ENCODE measurements around the gene CAMSAP1. TPM values are rescaled to one million over a fixed set of nuclear protein-coding genes. Genes with fewer than 3 reads are reported as not detected.

The CAMSAP1 gene
- total and polyA plus RNA-seq, 2 donors: 9.9 to 28.5 TPM

- Histone ChIP-seq H3K4me1 (ENCODE audit: control insufficient read depth in 2 of 2, insufficient read depth in 2 of 2, low read length in 2 of 2) (no peaks in the 10 kb centered on the region), H3K27me3 (ENCODE audit: control insufficient read depth in 2 of 2, insufficient read depth in 1 of 2, low read length in 1 of 2) (peaks cover 0 to 2% of the 10 kb centered on the region in 2 donors), H3K36me3 (ENCODE audit: control insufficient read depth in 2 of 2, insufficient read depth in 2 of 2, low read length in 1 of 2) (no peaks in the 10 kb centered on the region), H3K4me3 (ENCODE audit: low read length in 2 of 2) (no peak overlapping the region), H3K9me3 (ENCODE audit: control insufficient read depth in 2 of 2, insufficient read depth in 1 of 2, low read length in 1 of 2) (no peaks in the 10 kb centered on the region), H3K27ac (ENCODE audit: low read depth in 1 of 2, low read length in 1 of 2) (no peak overlapping the region)
- WGBS: 91% methylated on average over 22 of the region's 22 CpGs
- no peak for DNase-seq (ENCODE audit: low read depth in 6 of 9, low spot score in 9 of 9)
These were observed 122.3 kb downstream of the CAMSAP1 start for GRCh38 chr9:135785013-135785575.

- DNase-seq (ENCODE audit: low read depth in 6 of 9, low spot score in 9 of 9): no peak
- Histone ChIP-seq H3K27me3 (ENCODE audit: control insufficient read depth in 2 of 2, insufficient read depth in 1 of 2, low read length in 1 of 2) (peaks cover 0 to 2% of the 10 kb centered on the region in 2 donors), H3K4me3 (ENCODE audit: low read length in 2 of 2) (no peak overlapping the region), H3K4me1 (ENCODE audit: control insufficient read depth in 2 of 2, insufficient read depth in 2 of 2, low read length in 2 of 2) (no peaks in the 10 kb centered on the region), H3K9me3 (ENCODE audit: control insufficient read depth in 2 of 2, insufficient read depth in 1 of 2, low read length in 1 of 2) (no peaks in the 10 kb centered on the region), H3K27ac (ENCODE audit: low read depth in 1 of 2, low read length in 1 of 2) (no peak overlapping the region), H3K36me3 (ENCODE audit: control insufficient read depth in 2 of 2, insufficient read depth in 2 of 2, low read length in 1 of 2) (no peaks in the 10 kb centered on the region)
- 91% methylated on average over 30 of the region's 30 CpGs for WGBS
These were observed 123.7 kb downstream of the CAMSAP1 start for GRCh38 chr9:135783540-135784245.

GRCh38 chr9:135782946-135783345 is 124.4 kb downstream of the CAMSAP1 start:
- Histone ChIP-seq H3K4me1 (ENCODE audit: control insufficient read depth in 2 of 2, insufficient read depth in 2 of 2, low read length in 2 of 2) (no peaks in the 10 kb centered on the region), H3K27me3 (ENCODE audit: control insufficient read depth in 2 of 2, insufficient read depth in 1 of 2, low read length in 1 of 2) (peaks cover 0 to 2% of the 10 kb centered on the region in 2 donors), H3K36me3 (ENCODE audit: control insufficient read depth in 2 of 2, insufficient read depth in 2 of 2, low read length in 1 of 2) (no peaks in the 10 kb centered on the region), H3K27ac (ENCODE audit: low read depth in 1 of 2, low read length in 1 of 2) (no peak overlapping the region), H3K4me3 (ENCODE audit: low read length in 2 of 2) (no peak overlapping the region), H3K9me3 (ENCODE audit: control insufficient read depth in 2 of 2, insufficient read depth in 1 of 2, low read length in 1 of 2) (no peaks in the 10 kb centered on the region)
- DNase-seq (ENCODE audit: low read depth in 6 of 9, low spot score in 9 of 9): no peak
- 94% methylated on average over 24 of the region's 24 CpGs for WGBS

- Histone ChIP-seq H3K9me3 (ENCODE audit: control insufficient read depth in 2 of 2, insufficient read depth in 1 of 2, low read length in 1 of 2) (no peaks in the 10 kb centered on the region), H3K4me3 (ENCODE audit: low read length in 2 of 2) (no peak overlapping the region), H3K36me3 (ENCODE audit: control insufficient read depth in 2 of 2, insufficient read depth in 2 of 2, low read length in 1 of 2) (no peaks in the 10 kb centered on the region), H3K4me1 (ENCODE audit: control insufficient read depth in 2 of 2, insufficient read depth in 2 of 2, low read length in 2 of 2) (no peaks in the 10 kb centered on the region), H3K27me3 (ENCODE audit: control insufficient read depth in 2 of 2, insufficient read depth in 1 of 2, low read length in 1 of 2) (peaks cover 0 to 2% of the 10 kb centered on the region in 2 donors), H3K27ac (ENCODE audit: low read depth in 1 of 2, low read length in 1 of 2) (no peak overlapping the region)
- DNase-seq (ENCODE audit: low read depth in 6 of 9, low spot score in 9 of 9): no peak
- WGBS: 86% methylated on average over 21 of the region's 21 CpGs
These were observed 126.7 kb downstream of the CAMSAP1 start for GRCh38 chr9:135780626-135781025.

- H3K4me3 ChIP-seq (ENCODE audit: low read length in 2 of 2): no peak overlapping the region
- DNase-seq (ENCODE audit: low read depth in 6 of 9, low spot score in 9 of 9): no peak
- 94% methylated on average over 16 of the region's 16 CpGs for WGBS
- no peak overlapping the region for H3K27ac ChIP-seq (ENCODE audit: low read depth in 1 of 2, low read length in 1 of 2)
- H3K9me3 ChIP-seq (ENCODE audit: control insufficient read depth in 2 of 2, insufficient read depth in 1 of 2, low read length in 1 of 2): no peaks in the 10 kb centered on the region
- no peaks in the 10 kb centered on the region for H3K36me3 ChIP-seq (ENCODE audit: control insufficient read depth in 2 of 2, insufficient read depth in 2 of 2, low read length in 1 of 2)
- peaks cover 0 to 2% of the 10 kb centered on the region in 2 donors for H3K27me3 ChIP-seq (ENCODE audit: control insufficient read depth in 2 of 2, insufficient read depth in 1 of 2, low read length in 1 of 2)
- no peaks in the 10 kb centered on the region for H3K4me1 ChIP-seq (ENCODE audit: control insufficient read depth in 2 of 2, insufficient read depth in 2 of 2, low read length in 2 of 2)
These were observed 127.3 kb downstream of the CAMSAP1 start for GRCh38 chr9:135780086-135780485.

GRCh38 chr9:135779571-135779970 is 127.8 kb downstream of the CAMSAP1 start:
- WGBS: 91% methylated on average over 14 of the region's 14 CpGs
- Histone ChIP-seq H3K36me3 (ENCODE audit: control insufficient read depth in 2 of 2, insufficient read depth in 2 of 2, low read length in 1 of 2) (no peaks in the 10 kb centered on the region), H3K4me1 (ENCODE audit: control insufficient read depth in 2 of 2, insufficient read depth in 2 of 2, low read length in 2 of 2) (no peaks in the 10 kb centered on the region), H3K4me3 (ENCODE audit: low read length in 2 of 2) (no peak overlapping the region), H3K27me3 (ENCODE audit: control insufficient read depth in 2 of 2, insufficient read depth in 1 of 2, low read length in 1 of 2) (peaks cover 0 to 2% of the 10 kb centered on the region in 2 donors), H3K27ac (ENCODE audit: low read depth in 1 of 2, low read length in 1 of 2) (no peak overlapping the region), H3K9me3 (ENCODE audit: control insufficient read depth in 2 of 2, insufficient read depth in 1 of 2, low read length in 1 of 2) (no peaks in the 10 kb centered on the region)
- no peak for DNase-seq (ENCODE audit: low read depth in 6 of 9, low spot score in 9 of 9)

- no peak overlapping the region for H3K27ac ChIP-seq (ENCODE audit: low read depth in 1 of 2, low read length in 1 of 2)
- WGBS: 93% methylated on average over 19 of the region's 19 CpGs
These were observed 128.9 kb downstream of the CAMSAP1 start for GRCh38 chr9:135778421-135778820.

GRCh38 chr9:135777623-135778177 is 129.6 kb downstream of the CAMSAP1 start:
- Histone ChIP-seq H3K27me3 (ENCODE audit: control insufficient read depth in 2 of 2, insufficient read depth in 1 of 2, low read length in 1 of 2) (peaks cover 0 to 2% of the 10 kb centered on the region in 2 donors), H3K27ac (ENCODE audit: low read depth in 1 of 2, low read length in 1 of 2) (no peak overlapping the region), H3K4me1 (ENCODE audit: control insufficient read depth in 2 of 2, insufficient read depth in 2 of 2, low read length in 2 of 2) (no peaks in the 10 kb centered on the region), H3K36me3 (ENCODE audit: control insufficient read depth in 2 of 2, insufficient read depth in 2 of 2, low read length in 1 of 2) (no peaks in the 10 kb centered on the region), H3K4me3 (ENCODE audit: low read length in 2 of 2) (no peak overlapping the region), H3K9me3 (ENCODE audit: control insufficient read depth in 2 of 2, insufficient read depth in 1 of 2, low read length in 1 of 2) (no peaks in the 10 kb centered on the region)
- DNase-seq (ENCODE audit: low read depth in 6 of 9, low spot score in 9 of 9): no peak

More at GRCh38 chr9:135778421-135778820, 128.9 kb downstream of the CAMSAP1 start:
- H3K9me3 ChIP-seq (ENCODE audit: control insufficient read depth in 2 of 2, insufficient read depth in 1 of 2, low read length in 1 of 2): no peaks in the 10 kb centered on the region
- H3K36me3 ChIP-seq (ENCODE audit: control insufficient read depth in 2 of 2, insufficient read depth in 2 of 2, low read length in 1 of 2): no peaks in the 10 kb centered on the region
- H3K27me3 ChIP-seq (ENCODE audit: control insufficient read depth in 2 of 2, insufficient read depth in 1 of 2, low read length in 1 of 2): peaks cover 0 to 2% of the 10 kb centered on the region in 2 donors
- DNase-seq (ENCODE audit: low read depth in 6 of 9, low spot score in 9 of 9): no peak
- no peaks in the 10 kb centered on the region for H3K4me1 ChIP-seq (ENCODE audit: control insufficient read depth in 2 of 2, insufficient read depth in 2 of 2, low read length in 2 of 2)
- no peak overlapping the region for H3K4me3 ChIP-seq (ENCODE audit: low read length in 2 of 2)

DNA sequence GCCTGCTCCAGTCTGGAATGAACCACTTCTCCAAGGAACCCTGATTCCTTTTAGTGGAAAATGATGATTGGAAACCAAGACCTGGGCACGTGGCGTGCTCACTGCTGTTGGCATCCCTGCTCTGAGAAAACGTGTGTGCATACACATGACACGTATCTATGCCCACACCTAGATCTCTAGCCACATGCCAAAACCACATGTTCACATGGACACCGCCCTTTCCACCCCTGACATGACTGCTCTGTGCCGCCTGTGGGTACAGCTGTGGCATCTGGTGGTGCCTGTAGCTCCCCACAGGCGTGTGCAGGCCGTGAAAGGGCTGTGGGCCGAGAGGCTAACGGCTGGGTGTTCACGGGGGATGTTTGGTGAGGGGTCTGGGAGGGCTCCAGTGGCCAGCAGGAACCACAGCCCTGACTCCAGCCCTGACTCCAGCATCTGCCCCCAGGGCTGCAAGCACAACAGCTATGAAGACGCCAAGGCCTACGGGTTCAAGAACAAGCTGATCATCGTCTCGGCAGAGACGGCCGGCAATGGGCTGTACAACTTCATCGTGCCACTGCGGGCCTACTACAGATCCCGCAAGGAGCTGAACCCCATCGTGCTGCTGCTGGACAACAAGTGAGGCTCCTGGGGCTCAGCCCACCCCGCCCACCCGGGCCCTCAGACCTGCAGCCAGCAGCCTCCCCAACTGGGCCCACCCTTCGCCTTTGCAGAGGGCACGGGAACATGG is 130.3 kb downstream of the CAMSAP1 start:
- no peak for DNase-seq (ENCODE audit: low read depth in 6 of 9, low spot score in 9 of 9)
- 87% methylated on average over 25 of the region's 25 CpGs for WGBS
- Histone ChIP-seq H3K36me3 (ENCODE audit: control insufficient read depth in 2 of 2, insufficient read depth in 2 of 2, low read length in 1 of 2) (no peaks in the 10 kb centered on the region), H3K9me3 (ENCODE audit: control insufficient read depth in 2 of 2, insufficient read depth in 1 of 2, low read length in 1 of 2) (no peaks in the 10 kb centered on the region), H3K4me1 (ENCODE audit: control insufficient read depth in 2 of 2, insufficient read depth in 2 of 2, low read length in 2 of 2) (no peaks in the 10 kb centered on the region), H3K4me3 (ENCODE audit: low read length in 2 of 2) (no peak overlapping the region), H3K27me3 (ENCODE audit: control insufficient read depth in 2 of 2, insufficient read depth in 1 of 2, low read length in 1 of 2) (no peaks in the 10 kb centered on the region), H3K27ac (ENCODE audit: low read depth in 1 of 2, low read length in 1 of 2) (no peak overlapping the region)

Data from thymus (tissue), 11 donors.